GM12891 (cell line): ENCODE data around the gene LTBP3.

Experiments
- DNase-seq: peaks from one replicate; pipeline ENCODE4 v3.0.0; 2011; ENCODE audit warnings: low spot score; ENCODE audit not compliant: insufficient read length
- FAIRE-seq: peaks from 2 replicates; lab custom pipeline; 2011; peaks lifted over from hg19 to GRCh38; lab: Jason Lieb, UNC
- PAX5 ChIP-seq: IDR thresholded peaks from 2 replicates; pipeline ENCODE4 v1.6.1; 2011; ENCODE audit warnings: low read length, moderate library complexity, mild to moderate bottlenecking; ENCODE audit not compliant: insufficient read depth, severe bottlenecking
- POLR2A ChIP-seq: IDR thresholded peaks from 2 replicates; pipeline ENCODE4 v1.6.1; 2011; ENCODE audit warnings: low read depth, low read length, control low read depth
- POLR2AphosphoS5 ChIP-seq: IDR thresholded peaks from 2 replicates; pipeline ENCODE4 v1.6.1; 2011; ENCODE audit warnings: low read depth, low read length, control low read depth
- POU2F2 ChIP-seq: IDR thresholded peaks from 2 replicates; pipeline ENCODE4 v1.6.1; 2011; ENCODE audit warnings: low read depth, mild to moderate bottlenecking, control low read depth, low read length, moderate library complexity
- SPI1 ChIP-seq: IDR thresholded peaks from 2 replicates; pipeline ENCODE4 v1.6.1; 2011; ENCODE audit warnings: low read depth, low read length, control low read depth
- TAF1 ChIP-seq: IDR thresholded peaks from 2 replicates; pipeline ENCODE4 v1.6.1; 2011; ENCODE audit warnings: low read depth, low read length, control low read depth

Gene LTBP3

GRCh38 chr11:65545853-65546216 is 12.3 kb downstream of the LTBP3 start:
- no peak for TF ChIP-seq POLR2AphosphoS5
- no peak for TF ChIP-seq PAX5
- no peak for TF ChIP-seq TAF1
- TF ChIP-seq SPI1: no peak
- no peak for TF ChIP-seq POLR2A
- no peak for TF ChIP-seq POU2F2
- DNase-seq: no peak
- FAIRE-seq: no peak

- FAIRE-seq (no peak), DNase-seq (no peak)
- TF ChIP-seq POU2F2: no peak
These were observed 15.3 kb downstream of the LTBP3 start for GRCh38 chr11:65542738-65543390.

- FAIRE-seq (peak; percentile 69), DNase-seq (no peak)
- no peak for TF ChIP-seq POLR2A
- no peak for TF ChIP-seq POU2F2
- TF ChIP-seq POLR2AphosphoS5: no peak
- TF ChIP-seq TAF1: no peak
- TF ChIP-seq PAX5: no peak
- TF ChIP-seq SPI1: no peak
These were observed 16.8 kb downstream of the LTBP3 start for GRCh38 chr11:65541093-65541982.

GRCh38 chr11:65540290-65541092 is 17.7 kb downstream of the LTBP3 start:
- FAIRE-seq (peak; percentile 97), DNase-seq (peak; percentile 99)
- no peak for TF ChIP-seq POU2F2
- TF ChIP-seq SPI1: no peak
- TF ChIP-seq PAX5: peak; percentile 64
- TF ChIP-seq POLR2AphosphoS5: peak; percentile 43; the same call in 1 of the 2 replicates

GRCh38 chr11:65539744-65540289 is 18.3 kb downstream of the LTBP3 start:
- FAIRE-seq: no peak
- TF ChIP-seq PAX5 (no peak), POLR2AphosphoS5 (no peak), POLR2A (no peak), TAF1 (no peak), SPI1 (no peak), POU2F2 (no peak)
- peak; percentile 89 for DNase-seq

GRCh38 chr11:65538915-65539743 is 19.0 kb downstream of the LTBP3 start:
- DNase-seq (no peak), FAIRE-seq (no peak)
- no peak for TF ChIP-seq TAF1
- no peak for TF ChIP-seq POU2F2
- TF ChIP-seq POLR2AphosphoS5: no peak
- TF ChIP-seq PAX5: no peak
- TF ChIP-seq POLR2A: no peak
- TF ChIP-seq SPI1: no peak

- TF ChIP-seq TAF1 (no peak), SPI1 (no peak), POU2F2 (no peak), POLR2AphosphoS5 (no peak), POLR2A (no peak), PAX5 (no peak)
- no peak for FAIRE-seq
- no peak for DNase-seq
These were observed 19.8 kb downstream of the LTBP3 start for GRCh38 chr11:65538232-65538914.

GRCh38 chr11:65537620-65538231 is 20.4 kb downstream of the LTBP3 start:
- no peak for DNase-seq
- TF ChIP-seq TAF1 (no peak), POU2F2 (no peak), PAX5 (no peak), SPI1 (no peak), POLR2AphosphoS5 (no peak), POLR2A (no peak)
- no peak for FAIRE-seq

GRCh38 chr11:65537296-65537597 is 20.9 kb downstream of the LTBP3 start:
- no peak for TF ChIP-seq POU2F2
- TF ChIP-seq TAF1: no peak
- FAIRE-seq: no peak
- no peak for DNase-seq
